GM12878 (cell line): ENCODE data around the gene SIGLEC12. TPM values are rescaled to one million over a fixed set of nuclear protein-coding genes. Genes with fewer than 3 reads are reported as not detected.

Experiments used
- ATAC-seq: fragments of 200-7000 bp; cut with Tn5 transposase; 3 replicates; pipeline ENCODE4 v1.9.1; 2020; ENCODE audit warnings: mild to moderate bottlenecking, moderate library complexity
- BruUV-seq: library from RNA; stranded (reverse); fragments of 400-500 nt; replicated peaks from 2 replicates; lab custom pipeline; 2021; lab: Mats Ljungman, UMichigan
- CTCF ChIA-PET: fragments of 300-600 bp; sonication (Branson Sonifier 250); formaldehyde crosslinking; extraction: SDS; loops from one replicate; lab custom pipeline; 2021; ENCODE audit warnings: inconsistent platforms; lab: Yijun Ruan, JAX
- POLR2A ChIA-PET: fragments of 350-600 bp; formaldehyde crosslinking; extraction: SDS; loops from one replicate; lab custom pipeline; 2021; ENCODE audit warnings: inconsistent platforms; lab: Charles Lee
- RAD21 ChIA-PET: fragments of 300-600 bp; sonication (Branson Sonifier 250); formaldehyde crosslinking; loops from one replicate; lab custom pipeline; 2023; ENCODE audit warnings: antibody characterized with exemption; ENCODE audit not compliant: unreplicated experiment; lab: Charles Lee
- SMC1A ChIA-PET: fragments of 300-600 bp; sonication (Branson Sonifier 250); formaldehyde crosslinking; loops from one replicate; lab custom pipeline; 2023; ENCODE audit not compliant: unreplicated experiment, uncharacterized antibody; lab: Charles Lee
- DNase-seq: peaks from one replicate; pipeline ENCODE4 v3.0.0-alpha.2; 2011; ENCODE audit warnings: low read depth, low spot score
- FAIRE-seq: peaks from 3 replicates; lab custom pipeline; 2011; peaks lifted over from hg19 to GRCh38; lab: Jason Lieb, UNC
- H2AFZ ChIP-seq: 2 replicates; pipeline ENCODE4 v1.6.0; 2011; ENCODE audit warnings: low read depth, low read length, control low read depth; ENCODE audit not compliant: control insufficient read depth
- H3K27ac ChIP-seq: 2 replicates; pipeline ENCODE4 v1.5.1; 2011; ENCODE audit warnings: control low read depth; ENCODE audit not compliant: control insufficient read depth, insufficient read depth
- H3K27me3 ChIP-seq, 2 experiments: replicated peaks in 1 of 2; 2 replicates each; pipeline versions ENCODE4 v1.6.0 to v1.6.1; 2011; ENCODE audit warnings: low read length in 1 of 2; ENCODE audit not compliant: control insufficient read depth in 2 of 2, insufficient read depth in 2 of 2
- H3K36me3 ChIP-seq, 2 experiments: 2 replicates each; pipeline ENCODE4 v1.5.1; 2011; ENCODE audit warnings: low read length in 1 of 2; ENCODE audit not compliant: control insufficient read depth in 2 of 2, insufficient read depth in 2 of 2
- H3K4me1 ChIP-seq: 2 replicates; pipeline ENCODE4 v1.6.1; 2011; ENCODE audit warnings: mild to moderate bottlenecking, low read length, moderate library complexity, mixed read lengths; ENCODE audit not compliant: control insufficient read depth, insufficient read depth
- H3K4me2 ChIP-seq: 2 replicates; pipeline ENCODE4 v1.6.0; 2011; ENCODE audit warnings: control low read depth; ENCODE audit not compliant: control insufficient read depth, insufficient read depth
- H3K4me3 ChIP-seq: fragments of 200-600 bp; sonication (generic); 2 replicates; pipeline ENCODE4 v1.5.1; 2016
- H3K79me2 ChIP-seq: 2 replicates; pipeline ENCODE4 v1.6.0; 2011; ENCODE audit warnings: low read length; ENCODE audit not compliant: control insufficient read depth, insufficient read depth
- H3K9ac ChIP-seq: 2 replicates; pipeline ENCODE4 v1.8.0; 2011; ENCODE audit warnings: low read length, control low read depth, mixed read lengths; ENCODE audit not compliant: control insufficient read depth, insufficient read depth
- H3K9me3 ChIP-seq: replicated peaks from 3 replicates; pipeline ENCODE4 v1.5.1; 2011; ENCODE audit warnings: mild to moderate bottlenecking, low read length; ENCODE audit not compliant: control insufficient read depth, insufficient read depth
- H4K20me1 ChIP-seq: 2 replicates; pipeline ENCODE4 v1.6.0; 2011; ENCODE audit not compliant: control insufficient read depth, insufficient read depth
- CTCF ChIP-seq, 3 experiments: IDR thresholded peaks in 2 of 3; conservative IDR thresholded peaks in 1 of 3; 2 replicates each; pipeline ENCODE4 v1.5.1; 2011; ENCODE audit warnings: low read depth in 3 of 3, low read length in 3 of 3, mild to moderate bottlenecking in 3 of 3, control low read depth in 2 of 3, moderate library complexity in 2 of 3, inconsistent platforms in 1 of 3, mixed read lengths in 1 of 3; ENCODE audit not compliant: control insufficient read depth in 2 of 3, insufficient read depth in 1 of 3; ENCODE audit errors: extremely low read depth in 1 of 3
- E2F8 ChIP-seq: fragments of 450-650 bp; IDR thresholded peaks from 2 replicates; pipeline ENCODE4 v1.6.1; 2018; ENCODE audit warnings: mild to moderate bottlenecking, low read depth, moderate library complexity; ENCODE audit not compliant: partially characterized antibody
- ETV6 ChIP-seq, 2 experiments: fragments of 450-650 bp in 1 of 2; IDR thresholded peaks in 1 of 2; conservative IDR thresholded peaks in 1 of 2; 2 replicates each; pipeline ENCODE4 v1.6.1; 2014; ENCODE audit warnings: antibody characterized with exemption in 1 of 2, borderline replicate concordance in 1 of 2, low read depth in 1 of 2, mild to moderate bottlenecking in 1 of 2, moderate library complexity in 1 of 2
- MTA3 ChIP-seq: IDR thresholded peaks from 2 replicates; pipeline ENCODE4 v1.6.1; 2012; ENCODE audit warnings: low read length, inconsistent platforms, borderline replicate concordance
- NFYB ChIP-seq: IDR thresholded peaks from 2 replicates; pipeline ENCODE4 v1.6.1; 2011; ENCODE audit warnings: low read depth, mild to moderate bottlenecking, low read length, improper control_type of control experiment, moderate library complexity; ENCODE audit not compliant: insufficient read depth
- NR2C2 ChIP-seq: IDR thresholded peaks from 2 replicates; pipeline ENCODE4 v1.6.1; 2011; ENCODE audit warnings: borderline replicate concordance, low read depth; ENCODE audit not compliant: control insufficient read depth, insufficient read length
- RAD21 ChIP-seq: IDR thresholded peaks from 2 replicates; pipeline ENCODE4 v1.6.1; 2011; ENCODE audit warnings: mild to moderate bottlenecking, low read depth, low read length, moderate library complexity; ENCODE audit not compliant: insufficient read depth
- SMAD1 ChIP-seq: fragments of 450-650 bp; IDR thresholded peaks from 2 replicates; pipeline ENCODE4 v1.6.1; 2018; ENCODE audit warnings: mild to moderate bottlenecking, low read depth; ENCODE audit not compliant: partially characterized antibody
- TARDBP ChIP-seq: IDR thresholded peaks from 2 replicates; pipeline ENCODE4 v1.6.1; 2016; ENCODE audit warnings: borderline replicate concordance
- TCF7 ChIP-seq: IDR thresholded peaks from 2 replicates; pipeline ENCODE4 v1.6.1; 2014; ENCODE audit warnings: antibody characterized with exemption, borderline replicate concordance
- WGBS: methylation state at CpG from one replicate; pipeline ENCODE4 v1.1.6; 2016; ENCODE audit warnings: low lambda C conversion rate; ENCODE audit not compliant: insufficient replicate concordance, insufficient coverage; ENCODE audit errors: missing lambda C conversion rate; 5-methylcytosine and 5-hydroxymethylcytosine counted together
- in situ Hi-C: fragments of 300-500 bp; cut with MboI; formaldehyde crosslinking; loops from 9 replicates; pipeline ENCODE4 v1.14.3; 2018; ENCODE audit warnings: mixed read lengths
- intact Hi-C: fragments of 100-400 bp; cut with micrococcal nuclease; formaldehyde crosslinking; loops from one replicate; pipeline ENCODE4 v1.14.2; 2022; ENCODE audit not compliant: unreplicated experiment
- polyA plus RNA-seq, 11 experiments: library from polyadenylated mRNA; depleted of rRNA in 4 of 11; unstranded in 6 of 11; stranded (reverse) in 5 of 11; fragments of >200 nt; fragmentation: Nextera tagmentation in 4 of 11; fragmentation: Illumina TruSeq in 1 of 11; extraction: Ambion mirVana in 4 of 11; extraction: Trizol in 1 of 11; gene quantifications; 1 replicate in 1 of 11; 2 replicates in 10 of 11; pipeline versions ENCODE4 v1.2.1 to v1.2.3, GENCODE V29; 2011 to 2016; ENCODE audit warnings: inconsistent platforms in 2 of 11, missing spikeins in 2 of 11, low read depth in 1 of 11
- total RNA-seq, 4 experiments: library from RNA; depleted of rRNA in 3 of 4; stranded (reverse); fragments of >200 nt in 3 of 4; fragmentation: Illumina TruSeq in 1 of 4; extraction: Trizol in 1 of 4; gene quantifications; 2 replicates each; pipeline versions ENCODE4 v1.2.1 to v1.2.3, GENCODE V29; 2013 to 2021
- TF ChIP-seq, protein P1 (sequence below): IDR thresholded peaks from 2 replicates; pipeline ENCODE4 v1.6.1; 2012; ENCODE audit warnings: low read depth, low read length, improper control_type of control experiment

The SIGLEC12 gene
- total and polyA plus RNA-seq, 10 of the 15 experiments (the other 5 are each of a cell fraction or from before 2014, with no cell fraction given) = 0.03 to 0.18 (median 0.06) TPM; not detected in 5

GRCh38 chr19:51479531-51480331 is 21.9 kb downstream of the SIGLEC12 start:
- Histone ChIP-seq H2AFZ (no peak overlapping the region), H3K36me3 (no peaks in the 10 kb centered on the region), H3K9me3 (no peaks in the 10 kb centered on the region; the same call in 2 of the 3 replicates), H3K4me1 (no peaks in the 10 kb centered on the region), H4K20me1 (no peaks in the 10 kb centered on the region), H3K9ac (no peak overlapping the region), H3K79me2 (no peaks in the 10 kb centered on the region), H3K4me2 (no peak overlapping the region), H3K4me3 (no peak overlapping the region), H3K27me3 (peaks cover 0 to 4% of the 10 kb centered on the region in 2 experiments; a peak in 2 of 4 replicates), H3K27ac (no peak overlapping the region)
- no TSS peak for BruUV-seq
- intact Hi-C loops = no loop called here
- SMC1A ChIA-PET = interaction anchor here (0.6 kb wide), 1 partner anchor 200 kb away, joined by 3 read pairs; no protein-coding TSS in a partner anchor
- no peak for TF ChIP-seq TCF7
- TF ChIP-seq, protein P1, sequence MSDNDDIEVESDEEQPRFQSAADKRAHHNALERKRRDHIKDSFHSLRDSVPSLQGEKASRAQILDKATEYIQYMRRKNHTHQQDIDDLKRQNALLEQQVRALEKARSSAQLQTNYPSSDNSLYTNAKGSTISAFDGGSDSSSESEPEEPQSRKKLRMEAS = no peak
- no peak for TF ChIP-seq SMAD1
- no peak for TF ChIP-seq CTCF (IDR thresholded peaks at IDR 0.05 in 2 of 3, conservative IDR thresholded peaks at IDR 0.05 in 1 of 3; ENCODE audit: control insufficient read depth in 2 of 3, extremely low read depth in 1 of 3, insufficient read depth in 1 of 3, low read depth in 3 of 3, low read length in 3 of 3)
- no peak for TF ChIP-seq E2F8
- no peak for TF ChIP-seq ETV6 (conservative IDR thresholded peaks at IDR 0.05 in 1 of 2, IDR thresholded peaks at IDR 0.05 in 1 of 2; ENCODE audit: borderline replicate concordance in 1 of 2, low read depth in 1 of 2)
- TF ChIP-seq NFYB = no peak
- TF ChIP-seq TARDBP = no peak
- no peak for TF ChIP-seq MTA3
- TF ChIP-seq NR2C2 = no peak
- no peak for TF ChIP-seq RAD21
- POLR2A ChIA-PET = no interaction called here
- in situ Hi-C loops = no loop called here
- FAIRE-seq = no peak
- CTCF ChIA-PET = interaction anchor here (1.0 to 1.4 kb wide), 2 partner anchors 8 to 173 kb away, joined by 3 to 4 read pairs; no protein-coding TSS in a partner anchor
- ATAC-seq = no peak
- RAD21 ChIA-PET = no interaction called here
- DNase-seq = no peak
- 43% methylated on average over 12 of the region's 12 CpGs for WGBS
